Dermis microvascular lymphatic vessel endothelial cell (primary cell): ENCODE data around the gene AKR1E2. TPM values are rescaled to one million over a fixed set of nuclear protein-coding genes. Genes with fewer than 3 reads are reported as not detected.
A peak's percentile ranks its signal among the peaks of the same experiment; 100 is the strongest.

Source experiments
- DNase-seq, 2 donors: peaks; one replicate each; pipeline versions ENCODE4 v3.0.0 to v3.0.0-alpha.2; 2010; ENCODE audit warnings: low read depth in 2 of 2
- total RNA-seq: library from RNA; depleted of rRNA; stranded (reverse); fragments of >200 nt; gene quantifications from 2 replicates; pipeline ENCODE4 v1.2.1, GENCODE V29; 2014

The AKR1E2 gene
- total RNA-seq, 1 donor from 2014 or later = 8.6 TPM

DNA sequence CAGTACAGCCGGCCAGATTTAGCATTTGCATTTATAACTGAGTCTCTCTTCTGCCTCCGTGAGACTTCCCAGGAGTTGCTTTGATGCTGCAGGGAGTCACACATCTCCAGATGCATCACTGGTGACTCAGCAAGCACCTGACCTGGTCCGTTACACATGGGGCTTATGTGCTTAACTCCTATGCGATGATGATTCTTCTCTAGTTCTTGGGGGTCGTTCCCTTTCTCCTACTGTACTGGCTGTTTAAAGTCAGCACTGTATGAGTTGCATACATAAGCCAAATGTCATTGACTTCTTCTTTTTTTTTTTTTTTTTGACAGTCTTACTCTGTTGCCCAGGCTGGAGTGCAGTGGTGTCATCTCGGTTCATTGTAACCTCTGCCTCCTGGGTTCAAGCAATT lies 13.0 kb upstream of the AKR1E2 start:
- peak in 1 of 2 donors; percentile 79 for DNase-seq

DNA sequence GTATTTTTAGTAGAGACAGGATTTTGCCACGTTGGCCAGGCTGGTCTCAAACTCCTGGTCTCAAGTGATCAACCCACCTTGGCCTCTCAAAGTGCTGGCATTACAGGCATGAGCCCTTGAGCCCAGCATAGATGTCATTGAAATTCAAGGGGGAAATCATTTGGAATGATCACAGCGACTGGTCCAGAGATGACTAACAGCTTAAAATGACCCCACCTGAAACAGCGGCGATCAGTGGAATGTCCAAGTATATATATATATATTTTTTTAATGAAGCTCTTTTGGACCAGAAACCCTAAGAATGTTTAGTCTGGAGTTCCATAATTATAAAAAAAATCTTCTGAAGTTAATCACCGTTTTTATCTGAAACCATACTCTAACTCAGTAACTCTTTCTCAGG lies 12.5 kb upstream of the AKR1E2 start:
- no peak for DNase-seq

DNA sequence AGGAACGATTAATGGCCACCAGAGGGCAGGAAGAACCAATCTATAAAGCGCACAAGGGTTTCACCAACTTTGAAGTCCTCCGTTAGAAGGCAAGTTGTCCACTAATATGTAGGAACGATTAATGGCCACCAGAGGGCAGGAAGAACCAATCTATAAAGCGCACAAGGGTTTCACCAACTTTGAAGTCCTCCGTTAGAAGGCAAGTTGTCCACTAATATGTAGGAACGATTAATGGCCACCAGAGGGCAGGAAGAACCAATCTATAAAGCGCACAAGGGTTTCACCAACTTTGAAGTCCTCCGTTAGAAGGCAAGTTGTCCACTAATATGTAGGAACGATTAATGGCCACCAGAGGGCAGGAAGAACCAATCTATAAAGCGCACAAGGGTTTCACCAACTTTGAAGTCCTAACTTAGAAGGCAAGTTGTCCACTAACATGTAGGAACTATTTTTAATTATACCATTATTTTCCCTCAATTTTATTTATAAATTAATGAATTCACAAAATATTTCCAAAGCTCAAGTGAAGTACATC lies 10.3 kb upstream of the AKR1E2 start:
- peak in 1 of 2 donors; percentile 46 for DNase-seq

DNA sequence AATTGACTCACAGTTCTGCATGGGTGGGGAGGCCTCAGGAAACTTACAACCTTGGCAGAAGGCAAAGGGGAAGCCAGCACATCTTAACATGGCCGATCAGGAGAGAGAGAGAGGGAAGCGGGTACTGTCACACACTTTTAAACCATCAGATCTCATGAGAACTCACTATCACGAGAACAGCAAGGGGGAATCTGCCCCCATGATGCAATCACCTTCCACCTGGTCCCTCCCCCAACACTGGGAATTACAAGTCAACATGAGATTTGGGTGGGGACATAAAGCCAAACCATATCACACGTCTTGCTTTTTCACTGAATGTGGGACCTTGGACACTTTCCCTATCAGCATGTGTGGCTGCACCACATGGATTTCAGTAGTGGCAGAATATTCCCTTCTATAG lies 9.0 kb upstream of the AKR1E2 start:
- DNase-seq = no peak

DNA sequence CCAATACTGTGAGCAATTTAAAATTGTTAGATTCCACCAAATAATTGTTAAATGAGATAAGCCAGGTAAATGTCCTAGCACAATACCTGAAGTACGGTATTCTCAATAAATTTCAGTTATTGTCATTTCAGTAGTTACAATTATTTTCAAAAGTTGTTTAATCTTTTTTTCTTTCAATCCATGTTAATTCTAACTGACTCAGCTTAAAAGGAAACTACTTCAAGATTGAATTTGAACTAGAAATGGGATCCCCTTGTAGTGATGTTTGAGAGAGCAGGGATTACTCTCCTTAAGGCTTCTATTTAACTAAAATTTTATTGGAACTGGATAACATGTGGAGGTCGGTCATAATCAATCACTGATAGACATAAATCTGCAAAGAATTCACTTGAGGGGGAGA lies 6.9 kb upstream of the AKR1E2 start:
- DNase-seq = no peak

DNA sequence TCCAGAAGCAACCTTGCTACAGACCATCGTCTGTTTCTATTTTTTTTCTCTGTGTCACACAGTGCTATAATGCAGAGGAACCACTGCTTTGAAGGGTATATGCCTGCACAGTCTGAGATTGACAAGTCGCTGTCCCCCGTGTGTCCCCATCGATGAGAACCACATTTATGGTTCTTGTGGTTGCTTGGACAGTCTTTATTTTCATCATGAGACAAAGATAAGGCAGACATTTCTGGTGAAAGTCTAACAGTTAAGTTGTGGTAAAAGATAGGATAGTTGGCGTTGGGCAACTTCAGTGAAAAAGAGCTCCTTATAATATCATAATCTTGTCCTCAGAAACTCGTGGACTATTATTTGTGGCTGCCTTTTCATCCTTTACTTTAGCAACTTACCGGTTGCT lies 6.3 kb upstream of the AKR1E2 start:
- no peak for DNase-seq

DNA sequence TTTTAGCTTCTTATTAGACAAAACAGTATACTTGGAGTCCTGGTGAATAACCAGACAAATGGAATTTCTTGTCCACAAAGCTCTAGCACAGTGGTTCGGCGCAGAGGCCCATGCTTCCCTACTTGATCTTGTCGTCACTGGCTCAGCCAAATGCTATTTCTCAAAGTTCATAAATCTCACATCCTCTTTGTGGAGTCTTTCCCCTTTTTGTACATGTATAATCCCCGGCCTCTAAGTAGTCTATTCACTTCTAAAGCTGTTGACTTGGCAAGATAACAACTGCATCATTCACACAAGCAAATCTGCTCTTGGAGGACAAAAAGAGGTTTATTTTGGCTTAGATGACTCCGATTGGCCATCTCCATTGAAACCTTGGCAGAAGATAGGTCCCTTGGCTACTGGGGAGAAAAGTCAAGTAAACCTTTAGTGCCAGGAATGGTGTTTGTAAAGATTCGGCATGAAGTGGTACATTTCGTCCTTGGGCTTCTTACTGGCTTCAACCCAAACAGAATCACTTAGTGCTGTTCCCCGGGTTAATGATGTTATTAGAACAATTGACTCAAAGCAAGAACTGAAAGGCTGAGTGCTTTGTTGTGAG lies 5.1 kb upstream of the AKR1E2 start:
- DNase-seq = no peak

DNA sequence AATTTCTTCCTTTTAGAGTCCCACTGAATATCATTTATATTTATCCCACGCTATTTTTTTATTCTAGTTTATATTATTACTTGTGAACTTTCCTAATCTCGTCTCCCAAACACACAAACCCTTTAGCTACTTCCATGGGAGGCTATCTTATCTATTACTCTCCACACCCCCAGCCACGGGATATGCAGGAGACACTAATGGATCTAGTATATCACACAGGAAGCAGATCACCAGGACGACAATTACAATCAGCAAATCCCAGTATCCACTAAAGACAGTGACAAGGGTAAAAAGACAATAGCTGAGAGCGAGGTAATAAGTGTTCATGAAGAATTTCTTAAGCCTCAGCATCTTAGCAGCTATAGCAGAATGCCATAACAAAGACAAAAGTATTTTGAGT lies 3.8 kb upstream of the AKR1E2 start:
- no peak for DNase-seq

DNA sequence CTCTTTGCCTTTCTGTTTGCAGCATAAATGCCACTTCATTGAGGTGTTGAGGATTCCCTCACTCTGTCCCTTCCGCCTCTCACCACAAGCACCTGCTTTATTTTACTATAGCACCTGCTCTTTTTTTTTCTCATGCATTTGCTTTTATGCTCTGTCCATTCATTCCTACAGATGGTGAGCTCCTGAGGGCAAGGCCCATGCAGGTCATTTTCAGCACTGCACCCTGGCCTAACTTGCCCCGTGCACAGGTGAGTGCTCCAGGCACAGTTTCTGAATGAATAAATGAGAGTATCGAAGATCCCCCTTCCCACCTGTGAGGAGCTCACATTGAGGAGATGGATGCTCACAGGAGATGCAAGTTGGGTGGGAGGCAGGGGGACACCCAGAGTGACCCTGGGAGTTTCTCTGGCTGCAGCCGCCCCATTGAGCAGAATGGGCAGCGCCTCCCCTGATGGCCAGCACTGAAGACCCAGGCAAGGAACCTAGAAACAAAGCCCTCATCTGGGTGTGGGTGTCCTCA lies 1.2 kb upstream of the AKR1E2 start:
- DNase-seq = no peak

DNA sequence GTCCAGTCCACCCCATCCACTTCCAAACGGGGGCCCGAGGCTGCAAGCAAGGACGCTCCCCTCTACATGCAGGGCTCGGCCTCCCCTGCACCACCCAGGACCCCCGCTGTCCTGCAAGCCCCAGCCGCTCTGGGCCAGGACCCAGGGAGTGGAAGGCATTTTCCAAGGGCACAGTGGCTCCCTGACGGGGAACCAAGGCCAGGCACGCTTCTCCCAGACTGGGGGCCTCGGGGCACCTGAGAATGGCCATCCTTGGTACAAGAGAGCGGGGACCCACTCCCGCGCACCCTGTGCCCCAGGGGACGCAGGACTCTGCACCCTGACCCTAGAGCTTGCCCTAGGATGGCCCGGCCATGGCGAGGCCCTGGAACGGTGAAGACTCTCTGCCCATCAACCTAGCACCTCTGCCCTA lies 545 bp upstream of the AKR1E2 start:
- DNase-seq = no peak

DNA sequence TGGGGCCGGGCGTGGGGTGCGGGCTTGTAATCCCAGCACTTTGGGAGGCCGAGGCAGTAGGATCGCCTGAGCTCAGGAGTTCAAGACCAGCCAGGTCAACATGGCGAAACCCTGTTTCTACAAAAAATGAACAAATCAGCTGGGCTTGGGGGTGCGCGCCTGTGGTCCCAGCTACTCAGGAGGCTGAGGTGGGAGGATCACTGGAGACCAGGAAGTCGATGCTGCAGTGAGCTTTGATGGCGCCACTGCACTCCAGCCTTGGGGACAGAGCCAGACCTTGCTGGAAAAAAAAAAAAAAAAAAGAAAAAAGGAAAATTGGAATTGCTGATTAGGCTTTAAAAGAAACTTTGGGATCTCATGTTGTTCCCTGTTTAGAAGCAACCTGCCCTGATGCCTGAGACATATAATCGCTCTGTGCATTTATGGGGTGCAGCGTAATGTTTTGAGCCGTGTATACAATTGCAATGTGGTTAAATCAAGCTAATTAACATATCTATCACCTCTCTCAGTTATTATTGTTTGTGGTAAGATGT lies 851 bp downstream of the AKR1E2 start:
- no peak for DNase-seq

DNA sequence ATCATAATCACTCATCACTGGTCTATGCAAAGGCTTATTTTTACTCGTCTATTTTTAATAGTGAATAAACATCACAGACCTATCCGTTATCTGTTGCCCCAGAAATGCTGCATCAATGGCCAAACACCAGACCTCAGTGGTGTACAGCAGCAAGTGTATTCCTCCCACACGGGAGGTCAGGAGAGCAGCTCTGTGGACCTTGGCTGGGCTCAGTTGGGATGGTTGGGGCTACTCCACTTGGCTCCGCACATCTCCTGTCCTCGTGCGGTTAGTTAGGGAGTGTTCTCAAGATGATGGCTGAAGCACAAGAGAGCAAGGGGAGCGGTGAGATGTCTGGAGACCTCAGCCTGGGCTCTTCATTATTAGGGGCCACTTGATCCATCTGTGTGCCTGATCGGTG lies 2.0 kb downstream of the AKR1E2 start:
- no peak for DNase-seq

DNA sequence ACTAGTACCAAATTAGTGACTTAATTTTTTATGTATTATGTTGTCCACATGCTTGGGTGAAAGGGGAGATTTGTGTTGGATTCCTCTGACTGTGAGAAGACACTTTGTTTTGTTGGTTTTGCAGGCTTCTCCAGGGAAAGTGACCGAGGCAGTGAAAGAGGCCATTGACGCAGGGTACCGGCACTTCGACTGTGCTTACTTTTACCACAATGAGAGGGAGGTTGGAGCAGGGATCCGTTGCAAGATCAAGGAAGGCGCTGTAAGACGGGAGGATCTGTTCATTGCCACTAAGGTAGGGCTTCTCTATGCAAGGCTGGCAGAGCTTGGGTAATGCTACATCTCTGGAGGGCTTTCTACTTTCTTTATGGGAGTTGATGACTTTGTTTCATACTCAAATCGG lies 4.5 kb downstream of the AKR1E2 start:
- DNase-seq = no peak

DNA sequence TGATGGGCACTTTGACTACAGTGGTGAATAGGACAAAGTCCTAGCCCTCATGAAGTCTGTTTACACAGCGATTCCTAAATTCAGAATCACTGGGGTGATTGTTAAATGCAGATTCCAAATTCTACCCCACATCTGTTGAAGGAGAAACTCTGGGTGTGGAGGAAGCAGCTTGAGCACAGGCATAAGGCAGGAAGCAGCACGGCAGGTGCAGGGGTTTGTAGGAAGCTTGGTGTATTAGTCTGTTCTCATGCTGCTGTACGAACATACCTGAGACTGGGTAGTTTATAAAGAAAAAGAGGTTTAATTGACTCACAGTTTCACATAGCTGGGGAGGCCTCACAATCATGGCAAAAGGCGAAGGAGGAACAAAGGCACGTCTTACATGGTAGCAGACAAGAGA lies 5.1 kb downstream of the AKR1E2 start:
- no peak for DNase-seq

DNA sequence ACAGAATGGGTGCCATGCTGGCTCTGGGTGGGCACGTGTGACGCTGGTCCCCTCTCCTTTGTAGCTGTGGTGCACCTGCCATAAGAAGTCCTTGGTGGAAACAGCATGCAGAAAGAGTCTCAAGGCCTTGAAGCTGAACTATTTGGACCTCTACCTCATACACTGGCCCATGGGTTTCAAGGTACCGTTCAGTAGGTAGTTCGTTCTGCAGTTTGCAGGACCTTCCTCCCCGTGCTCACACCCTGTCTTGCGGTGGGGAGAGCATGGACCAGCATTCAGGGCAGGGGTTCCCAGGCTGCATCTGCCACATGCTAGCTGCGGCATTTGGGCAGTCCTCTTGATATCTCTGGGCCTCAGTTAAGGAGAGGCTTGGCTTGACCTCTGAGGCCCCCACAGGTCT lies 7.3 kb downstream of the AKR1E2 start:
- no peak for DNase-seq

DNA sequence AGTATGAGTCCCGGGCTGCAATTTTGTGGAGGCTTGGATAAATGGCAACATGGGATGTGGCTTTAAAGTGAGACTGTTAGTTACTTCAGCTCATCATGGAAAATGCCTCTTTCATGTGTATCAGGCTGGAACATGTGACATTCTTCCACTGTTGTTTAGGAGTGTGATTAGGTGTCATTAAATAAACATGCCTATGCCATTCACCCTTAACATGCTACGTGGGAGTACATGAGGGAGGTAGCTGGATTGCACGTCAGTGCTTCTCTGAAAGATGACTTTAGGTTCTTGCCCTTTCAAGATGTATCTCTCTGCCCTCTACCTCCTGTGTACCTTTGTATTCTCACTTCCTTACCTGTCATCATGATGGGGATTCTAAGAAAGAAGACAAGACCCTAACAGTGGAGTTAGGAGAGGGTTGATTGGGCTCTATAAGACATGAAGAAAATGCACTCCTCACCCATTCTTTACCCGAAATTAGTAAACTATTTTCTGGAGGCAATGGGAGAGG lies 8.9 kb downstream of the AKR1E2 start:
- no peak for DNase-seq

DNA sequence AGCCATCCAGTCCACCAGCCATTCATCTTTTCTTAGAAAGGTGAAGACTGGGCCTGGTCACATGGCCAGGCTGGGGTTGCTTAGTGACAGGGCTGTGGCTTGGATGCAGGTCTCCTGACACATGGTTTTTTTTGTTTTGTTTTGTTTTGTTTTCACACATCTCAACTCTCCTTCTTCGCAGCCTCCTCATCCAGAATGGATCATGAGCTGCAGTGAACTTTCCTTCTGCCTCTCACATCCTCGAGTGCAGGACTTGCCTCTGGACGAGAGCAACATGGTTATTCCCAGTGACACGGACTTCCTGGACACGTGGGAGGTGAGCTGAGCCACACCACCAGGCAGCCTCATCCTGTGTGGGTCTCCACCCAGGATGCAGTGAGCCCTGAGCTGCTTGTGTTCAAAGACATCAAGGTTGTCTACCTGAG lies 9.5 kb downstream of the AKR1E2 start:
- no peak for DNase-seq

DNA sequence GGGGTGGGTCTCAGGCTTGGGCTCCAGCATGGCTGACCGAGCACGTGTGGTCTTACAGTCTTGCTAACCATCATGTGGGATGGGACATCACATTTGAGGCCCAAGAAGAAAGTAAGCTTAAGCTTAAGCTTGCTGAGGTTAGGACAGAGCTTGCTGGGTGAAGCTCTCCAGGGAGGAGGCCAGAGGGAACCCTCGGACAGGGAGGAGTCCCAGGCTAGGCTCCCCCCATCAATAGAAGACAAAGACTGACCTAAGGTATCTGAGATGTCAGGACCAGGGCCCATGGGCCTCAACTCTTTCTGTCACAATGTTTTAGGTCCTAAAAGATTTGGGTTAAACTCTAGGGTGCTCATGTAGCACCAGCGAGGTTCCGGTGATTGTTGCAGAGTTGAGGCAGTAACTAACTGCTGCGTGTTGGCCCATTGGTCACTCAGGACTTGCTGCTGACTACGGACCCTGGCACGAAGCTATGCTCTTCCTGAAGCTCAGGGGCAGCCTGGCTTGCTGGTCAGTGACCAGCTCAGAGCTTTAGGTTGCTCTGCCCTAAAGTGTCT lies 10.5 kb downstream of the AKR1E2 start:
- no peak for DNase-seq

DNA sequence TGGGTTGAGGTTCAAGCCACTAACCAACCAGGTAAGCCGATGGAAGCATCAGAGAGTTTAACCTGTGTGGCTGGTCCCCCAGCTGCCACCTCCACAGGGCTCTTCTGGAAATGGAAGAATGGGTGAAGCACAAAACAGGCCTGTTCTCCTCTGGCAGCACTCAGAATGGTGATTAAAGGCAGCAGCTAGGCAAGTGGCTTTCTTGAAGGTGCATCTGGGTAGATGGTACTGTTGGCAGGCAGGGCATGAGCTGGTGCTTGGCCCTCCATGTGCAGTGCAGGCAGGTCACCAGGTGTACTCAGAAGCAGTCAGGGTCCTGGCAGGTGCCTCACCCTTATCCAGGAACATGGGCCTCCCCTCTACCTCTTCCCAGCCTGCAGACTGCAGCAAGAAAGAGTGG lies 11.5 kb downstream of the AKR1E2 start:
- no peak for DNase-seq

DNA sequence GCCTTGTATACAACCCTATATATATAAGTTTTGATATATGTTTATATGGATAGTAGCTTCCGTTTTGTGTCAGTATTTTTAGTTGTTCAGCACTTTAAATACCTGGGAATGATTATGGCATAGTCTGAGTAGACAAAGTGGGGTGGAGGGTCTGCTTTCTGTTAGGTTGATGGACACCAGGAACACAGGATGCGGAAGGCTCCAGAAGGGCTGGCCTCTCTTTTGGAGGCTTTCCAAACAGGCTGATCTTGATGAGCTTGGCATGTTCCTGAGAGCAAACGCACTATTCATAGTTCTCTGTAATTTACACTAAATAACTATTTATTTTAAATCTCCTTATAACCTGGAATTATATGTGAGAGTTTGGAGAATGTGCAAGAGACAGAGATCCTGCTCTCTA lies 12.7 kb downstream of the AKR1E2 start:
- no peak for DNase-seq

DNA sequence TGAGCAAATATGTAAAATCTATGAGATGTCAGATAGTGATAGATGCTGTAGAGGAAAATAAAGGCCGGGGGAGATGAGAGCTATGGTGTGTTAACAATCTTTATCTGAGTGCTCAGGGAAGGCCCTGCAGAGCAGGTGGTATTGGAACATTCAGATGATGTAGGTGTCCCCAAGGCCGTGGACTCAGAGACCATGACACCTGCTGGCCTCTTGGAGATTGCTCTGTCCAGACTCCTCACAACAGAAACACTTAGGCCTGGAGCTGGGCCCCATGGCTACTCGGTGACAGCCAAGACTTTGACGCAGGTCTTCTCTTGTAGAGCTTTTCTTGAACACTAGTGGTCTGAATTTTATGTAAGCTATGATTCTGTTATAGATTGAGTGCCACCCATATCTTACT lies 13.3 kb downstream of the AKR1E2 start:
- DNase-seq = no peak

DNA sequence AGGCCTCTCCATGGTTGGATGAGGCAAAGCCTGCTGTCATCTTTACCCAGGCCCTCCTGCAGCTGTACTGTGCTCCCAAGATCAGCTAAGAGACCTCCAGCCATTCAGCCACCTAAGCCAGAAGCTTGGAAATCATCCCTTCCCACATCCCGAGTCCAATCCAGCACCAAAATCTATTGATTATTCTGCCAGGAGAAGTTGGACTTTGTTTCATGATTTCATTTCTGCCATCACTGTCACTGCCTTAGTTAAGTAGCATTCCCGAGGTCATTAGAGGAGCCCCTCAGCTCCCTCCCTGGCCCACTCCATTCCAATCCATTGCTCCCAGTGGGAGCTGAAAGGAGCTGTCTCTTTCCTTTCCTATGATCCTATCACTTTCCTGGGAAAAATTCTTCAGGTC lies 14.1 kb downstream of the AKR1E2 start:
- DNase-seq = no peak
